ENCODE results near the gene SCLY. TPM values are rescaled to one million over a fixed set of nuclear protein-coding genes. Genes with fewer than 3 reads are reported as not detected.

The SCLY gene
- total and polyA plus RNA-seq, 2 of the 13 experiments (the other 11 are each of a cell fraction or from before 2014, with no cell fraction given) = 27.9 to 38.6 TPM

DNA sequence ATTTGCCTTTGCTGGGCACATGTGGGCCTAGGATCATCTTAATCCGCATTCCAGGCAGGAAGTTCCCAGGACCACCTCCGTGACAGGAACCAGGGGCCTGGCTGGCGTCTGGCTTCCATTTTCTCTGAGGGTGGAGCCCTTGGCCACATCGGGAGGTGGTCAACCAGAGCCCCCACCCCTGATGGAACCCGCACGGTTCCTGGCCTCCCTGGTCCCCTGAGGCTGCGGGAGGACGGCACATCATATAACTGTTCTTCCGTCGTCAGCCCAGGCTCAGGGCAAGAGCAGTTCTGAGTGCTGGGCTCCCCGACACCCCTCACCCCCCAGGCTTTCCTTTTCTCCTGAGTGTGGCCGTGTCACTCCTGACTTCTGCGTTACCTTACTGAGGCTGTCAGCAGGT is 52.8 kb downstream of the SCLY start:
- no TSS peak for BruUV-seq (replicated peaks)
- H3K9ac ChIP-seq (ENCODE audit: insufficient read depth, low read depth, low read length) = no peak overlapping the region
- intact Hi-C loops (cut with micrococcal nuclease; ENCODE audit: unreplicated experiment) (no loop called here), in situ Hi-C loops (cut with HindIII; ENCODE audit: extremely low pct_ligation_motif_present, low pct_unique_long_range_greater_than_20kb) (no loop called here)
- no peak for DNase-seq (ENCODE audit: low spot score)
- H3K4me2 ChIP-seq (ENCODE audit: low read depth, low read length) = no peak overlapping the region
- no peak for ATAC-seq
- ChIA-PET CTCF (ENCODE audit: low intra/inter-chr PET ratio, low total read pairs) (no interaction called here), POLR2A (no interaction called here)
- H3K36me3 ChIP-seq (replicated peaks in 1 of 2; ENCODE audit: control insufficient read depth in 1 of 2, insufficient read depth in 2 of 2, low read length in 2 of 2) = no peaks in the 10 kb centered on the region
- no peaks in the 10 kb centered on the region for H3K9me3 ChIP-seq (ENCODE audit: low read length)
- H3K4me1 ChIP-seq (ENCODE audit: insufficient read depth, low read length) = peaks cover 8% of the 10 kb centered on the region
- H4K20me1 ChIP-seq (ENCODE audit: insufficient read depth, low read length) = no peaks in the 10 kb centered on the region
- peaks cover 0 to 19% of the 10 kb centered on the region in 2 experiments; a peak in 3 of 5 replicates for H3K27me3 ChIP-seq (ENCODE audit: control insufficient read depth in 1 of 2, insufficient read depth in 2 of 2, low read length in 2 of 2)
- WGBS (ENCODE audit: low lambda C conversion rate) = 52% methylated on average over 11 of the region's 13 CpGs
- no peak overlapping the region for H3K27ac ChIP-seq (ENCODE audit: extremely low read length, insufficient read depth, low read length)
- FAIRE-seq = no peak
- H3K4me3 ChIP-seq (replicated peaks in 1 of 3; ENCODE audit: insufficient read depth in 1 of 3, low read depth in 2 of 3, low read length in 3 of 3) = no peak overlapping the region
- no peaks in the 10 kb centered on the region for H3K79me2 ChIP-seq (ENCODE audit: insufficient read depth, low read length)
- no peak overlapping the region for H2AFZ ChIP-seq (ENCODE audit: low read length)
- TF ChIP-seq, protein P1, sequence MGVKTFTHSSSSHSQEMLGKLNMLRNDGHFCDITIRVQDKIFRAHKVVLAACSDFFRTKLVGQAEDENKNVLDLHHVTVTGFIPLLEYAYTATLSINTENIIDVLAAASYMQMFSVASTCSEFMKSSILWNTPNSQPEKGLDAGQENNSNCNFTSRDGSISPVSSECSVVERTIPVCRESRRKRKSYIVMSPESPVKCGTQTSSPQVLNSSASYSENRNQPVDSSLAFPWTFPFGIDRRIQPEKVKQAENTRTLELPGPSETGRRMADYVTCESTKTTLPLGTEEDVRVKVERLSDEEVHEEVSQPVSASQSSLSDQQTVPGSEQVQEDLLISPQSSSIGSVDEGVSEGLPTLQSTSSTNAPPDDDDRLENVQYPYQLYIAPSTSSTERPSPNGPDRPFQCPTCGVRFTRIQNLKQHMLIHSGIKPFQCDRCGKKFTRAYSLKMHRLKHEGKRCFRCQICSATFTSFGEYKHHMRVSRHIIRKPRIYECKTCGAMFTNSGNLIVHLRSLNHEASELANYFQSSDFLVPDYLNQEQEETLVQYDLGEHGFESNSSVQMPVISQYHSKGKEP (CRISPR knock-in tag; IDR thresholded peaks at IDR 0.05) = no peak
- TF ChIP-seq KMT2B (CRISPR knock-in tag; IDR thresholded peaks at IDR 0.05) (no peak), HCFC1 (IDR thresholded peaks at IDR 0.05; ENCODE audit: low read depth, low read length) (no peak), ZNF607 (CRISPR knock-in tag; IDR thresholded peaks at IDR 0.05; ENCODE audit: borderline replicate concordance) (no peak), ZNF326 (CRISPR knock-in tag; IDR thresholded peaks at IDR 0.05; ENCODE audit: borderline replicate concordance) (no peak), ZNF224 (CRISPR knock-in tag; IDR thresholded peaks at IDR 0.05) (no peak), ZNF20 (CRISPR knock-in tag; IDR thresholded peaks at IDR 0.05) (no peak), NR1H2 (CRISPR knock-in tag; IDR thresholded peaks at IDR 0.05; ENCODE audit: borderline replicate concordance, low read depth) (no peak), KAT7 (CRISPR knock-in tag; IDR thresholded peaks at IDR 0.05; ENCODE audit: borderline replicate concordance) (no peak), SP5 (CRISPR knock-in tag; IDR thresholded peaks at IDR 0.05; ENCODE audit: borderline replicate concordance, low read depth) (no peak), KLF15 (CRISPR knock-in tag; IDR thresholded peaks at IDR 0.05; ENCODE audit: borderline replicate concordance) (no peak)
- TF ChIP-seq, protein P2, sequence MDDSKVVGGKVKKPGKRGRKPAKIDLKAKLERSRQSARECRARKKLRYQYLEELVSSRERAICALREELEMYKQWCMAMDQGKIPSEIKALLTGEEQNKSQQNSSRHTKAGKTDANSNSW (CRISPR knock-in tag; IDR thresholded peaks at IDR 0.05; ENCODE audit: borderline replicate concordance) = no peak
- TF ChIP-seq, protein P3, sequence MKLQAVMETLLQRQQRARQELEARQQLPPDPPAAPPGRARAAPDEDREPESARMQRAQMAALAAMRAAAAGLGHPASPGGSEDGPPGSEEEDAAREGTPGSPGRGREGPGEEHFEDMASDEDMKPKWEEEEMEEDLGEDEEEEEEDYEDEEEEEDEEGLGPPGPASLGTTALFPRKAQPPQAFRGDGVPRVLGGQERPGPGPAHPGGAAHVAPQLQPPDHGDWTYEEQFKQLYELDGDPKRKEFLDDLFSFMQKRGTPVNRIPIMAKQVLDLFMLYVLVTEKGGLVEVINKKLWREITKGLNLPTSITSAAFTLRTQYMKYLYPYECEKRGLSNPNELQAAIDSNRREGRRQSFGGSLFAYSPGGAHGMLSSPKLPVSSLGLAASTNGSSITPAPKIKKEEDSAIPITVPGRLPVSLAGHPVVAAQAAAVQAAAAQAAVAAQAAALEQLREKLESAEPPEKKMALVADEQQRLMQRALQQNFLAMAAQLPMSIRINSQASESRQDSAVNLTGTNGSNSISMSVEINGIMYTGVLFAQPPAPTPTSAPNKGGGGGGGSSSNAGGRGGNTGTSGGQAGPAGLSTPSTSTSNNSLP (IDR thresholded peaks at IDR 0.05; ENCODE audit: low read depth, low read length) = no peak
- TF ChIP-seq, protein P4, sequence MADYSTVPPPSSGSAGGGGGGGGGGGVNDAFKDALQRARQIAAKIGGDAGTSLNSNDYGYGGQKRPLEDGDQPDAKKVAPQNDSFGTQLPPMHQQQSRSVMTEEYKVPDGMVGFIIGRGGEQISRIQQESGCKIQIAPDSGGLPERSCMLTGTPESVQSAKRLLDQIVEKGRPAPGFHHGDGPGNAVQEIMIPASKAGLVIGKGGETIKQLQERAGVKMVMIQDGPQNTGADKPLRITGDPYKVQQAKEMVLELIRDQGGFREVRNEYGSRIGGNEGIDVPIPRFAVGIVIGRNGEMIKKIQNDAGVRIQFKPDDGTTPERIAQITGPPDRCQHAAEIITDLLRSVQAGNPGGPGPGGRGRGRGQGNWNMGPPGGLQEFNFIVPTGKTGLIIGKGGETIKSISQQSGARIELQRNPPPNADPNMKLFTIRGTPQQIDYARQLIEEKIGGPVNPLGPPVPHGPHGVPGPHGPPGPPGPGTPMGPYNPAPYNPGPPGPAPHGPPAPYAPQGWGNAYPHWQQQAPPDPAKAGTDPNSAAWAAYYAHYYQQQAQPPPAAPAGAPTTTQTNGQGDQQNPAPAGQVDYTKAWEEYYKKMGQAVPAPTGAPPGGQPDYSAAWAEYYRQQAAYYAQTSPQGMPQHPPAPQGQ (CRISPR knock-in tag; IDR thresholded peaks at IDR 0.05; ENCODE audit: borderline replicate concordance) = no peak
- TF ChIP-seq, protein P5, sequence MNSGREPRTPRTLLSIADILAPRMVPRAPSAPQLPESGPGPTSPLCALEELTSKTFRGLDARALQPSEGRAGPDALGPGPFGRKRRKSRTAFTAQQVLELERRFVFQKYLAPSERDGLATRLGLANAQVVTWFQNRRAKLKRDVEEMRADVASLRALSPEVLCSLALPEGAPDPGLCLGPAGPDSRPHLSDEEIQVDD (CRISPR knock-in tag; IDR thresholded peaks at IDR 0.05; ENCODE audit: borderline replicate concordance) = no peak
- TF ChIP-seq, protein P6, sequence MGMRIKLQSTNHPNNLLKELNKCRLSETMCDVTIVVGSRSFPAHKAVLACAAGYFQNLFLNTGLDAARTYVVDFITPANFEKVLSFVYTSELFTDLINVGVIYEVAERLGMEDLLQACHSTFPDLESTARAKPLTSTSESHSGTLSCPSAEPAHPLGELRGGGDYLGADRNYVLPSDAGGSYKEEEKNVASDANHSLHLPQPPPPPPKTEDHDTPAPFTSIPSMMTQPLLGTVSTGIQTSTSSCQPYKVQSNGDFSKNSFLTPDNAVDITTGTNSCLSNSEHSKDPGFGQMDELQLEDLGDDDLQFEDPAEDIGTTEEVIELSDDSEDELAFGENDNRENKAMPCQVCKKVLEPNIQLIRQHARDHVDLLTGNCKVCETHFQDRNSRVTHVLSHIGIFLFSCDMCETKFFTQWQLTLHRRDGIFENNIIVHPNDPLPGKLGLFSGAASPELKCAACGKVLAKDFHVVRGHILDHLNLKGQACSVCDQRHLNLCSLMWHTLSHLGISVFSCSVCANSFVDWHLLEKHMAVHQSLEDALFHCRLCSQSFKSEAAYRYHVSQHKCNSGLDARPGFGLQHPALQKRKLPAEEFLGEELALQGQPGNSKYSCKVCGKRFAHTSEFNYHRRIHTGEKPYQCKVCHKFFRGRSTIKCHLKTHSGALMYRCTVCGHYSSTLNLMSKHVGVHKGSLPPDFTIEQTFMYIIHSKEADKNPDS (CRISPR knock-in tag; IDR thresholded peaks at IDR 0.05) = no peak
